Measurements from ENCODE around the gene ZBBX.

DNA sequence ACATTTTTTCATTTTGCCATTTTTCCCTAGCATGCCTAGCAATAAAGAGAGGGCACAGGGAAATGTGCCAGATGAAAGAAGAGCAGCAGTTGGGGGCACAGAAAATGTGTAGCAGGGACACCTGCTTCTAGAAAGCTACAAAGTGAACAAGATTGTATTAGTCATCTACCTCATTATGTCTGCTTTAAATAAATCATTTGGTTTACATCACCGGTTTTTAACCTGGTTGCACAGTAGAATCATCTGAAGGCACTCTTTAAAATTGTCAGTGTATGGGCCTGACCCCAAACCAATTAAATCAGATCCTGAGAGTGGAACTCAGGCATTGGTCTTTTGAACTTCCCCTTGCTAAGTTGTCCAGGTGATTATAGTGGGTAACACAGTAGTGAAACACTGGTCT lies 73.8 kb downstream of the ZBBX start:
- TF ChIP-seq, protein P1, sequence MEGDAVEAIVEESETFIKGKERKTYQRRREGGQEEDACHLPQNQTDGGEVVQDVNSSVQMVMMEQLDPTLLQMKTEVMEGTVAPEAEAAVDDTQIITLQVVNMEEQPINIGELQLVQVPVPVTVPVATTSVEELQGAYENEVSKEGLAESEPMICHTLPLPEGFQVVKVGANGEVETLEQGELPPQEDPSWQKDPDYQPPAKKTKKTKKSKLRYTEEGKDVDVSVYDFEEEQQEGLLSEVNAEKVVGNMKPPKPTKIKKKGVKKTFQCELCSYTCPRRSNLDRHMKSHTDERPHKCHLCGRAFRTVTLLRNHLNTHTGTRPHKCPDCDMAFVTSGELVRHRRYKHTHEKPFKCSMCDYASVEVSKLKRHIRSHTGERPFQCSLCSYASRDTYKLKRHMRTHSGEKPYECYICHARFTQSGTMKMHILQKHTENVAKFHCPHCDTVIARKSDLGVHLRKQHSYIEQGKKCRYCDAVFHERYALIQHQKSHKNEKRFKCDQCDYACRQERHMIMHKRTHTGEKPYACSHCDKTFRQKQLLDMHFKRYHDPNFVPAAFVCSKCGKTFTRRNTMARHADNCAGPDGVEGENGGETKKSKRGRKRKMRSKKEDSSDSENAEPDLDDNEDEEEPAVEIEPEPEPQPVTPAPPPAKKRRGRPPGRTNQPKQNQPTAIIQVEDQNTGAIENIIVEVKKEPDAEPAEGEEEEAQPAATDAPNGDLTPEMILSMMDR (IDR thresholded peaks at IDR 0.05; ENCODE audit: insufficient read depth, low read length), result no peak
- TF ChIP-seq, protein P2, sequence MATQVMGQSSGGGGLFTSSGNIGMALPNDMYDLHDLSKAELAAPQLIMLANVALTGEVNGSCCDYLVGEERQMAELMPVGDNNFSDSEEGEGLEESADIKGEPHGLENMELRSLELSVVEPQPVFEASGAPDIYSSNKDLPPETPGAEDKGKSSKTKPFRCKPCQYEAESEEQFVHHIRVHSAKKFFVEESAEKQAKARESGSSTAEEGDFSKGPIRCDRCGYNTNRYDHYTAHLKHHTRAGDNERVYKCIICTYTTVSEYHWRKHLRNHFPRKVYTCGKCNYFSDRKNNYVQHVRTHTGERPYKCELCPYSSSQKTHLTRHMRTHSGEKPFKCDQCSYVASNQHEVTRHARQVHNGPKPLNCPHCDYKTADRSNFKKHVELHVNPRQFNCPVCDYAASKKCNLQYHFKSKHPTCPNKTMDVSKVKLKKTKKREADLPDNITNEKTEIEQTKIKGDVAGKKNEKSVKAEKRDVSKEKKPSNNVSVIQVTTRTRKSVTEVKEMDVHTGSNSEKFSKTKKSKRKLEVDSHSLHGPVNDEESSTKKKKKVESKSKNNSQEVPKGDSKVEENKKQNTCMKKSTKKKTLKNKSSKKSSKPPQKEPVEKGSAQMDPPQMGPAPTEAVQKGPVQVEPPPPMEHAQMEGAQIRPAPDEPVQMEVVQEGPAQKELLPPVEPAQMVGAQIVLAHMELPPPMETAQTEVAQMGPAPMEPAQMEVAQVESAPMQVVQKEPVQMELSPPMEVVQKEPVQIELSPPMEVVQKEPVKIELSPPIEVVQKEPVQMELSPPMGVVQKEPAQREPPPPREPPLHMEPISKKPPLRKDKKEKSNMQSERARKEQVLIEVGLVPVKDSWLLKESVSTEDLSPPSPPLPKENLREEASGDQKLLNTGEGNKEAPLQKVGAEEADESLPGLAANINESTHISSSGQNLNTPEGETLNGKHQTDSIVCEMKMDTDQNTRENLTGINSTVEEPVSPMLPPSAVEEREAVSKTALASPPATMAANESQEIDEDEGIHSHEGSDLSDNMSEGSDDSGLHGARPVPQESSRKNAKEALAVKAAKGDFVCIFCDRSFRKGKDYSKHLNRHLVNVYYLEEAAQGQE (IDR thresholded peaks at IDR 0.05; ENCODE audit: insufficient replicate concordance, low read depth), result no peak
- no peak for TF ChIP-seq POLR2AphosphoS5 (IDR thresholded peaks at IDR 0.05; ENCODE audit: low read depth)

Measured in HL-60 (cell line).